GM21360 (cell line): ENCODE measurements around the gene SCARB1.

Experiments
- ATAC-seq: cut with Tn5 transposase; IDR thresholded peaks from one replicate; pipeline ENCODE4 v1.9.1; 2021; ENCODE audit warnings: mild to moderate bottlenecking, moderate library complexity; ENCODE audit not compliant: unreplicated experiment

Gene SCARB1

DNA sequence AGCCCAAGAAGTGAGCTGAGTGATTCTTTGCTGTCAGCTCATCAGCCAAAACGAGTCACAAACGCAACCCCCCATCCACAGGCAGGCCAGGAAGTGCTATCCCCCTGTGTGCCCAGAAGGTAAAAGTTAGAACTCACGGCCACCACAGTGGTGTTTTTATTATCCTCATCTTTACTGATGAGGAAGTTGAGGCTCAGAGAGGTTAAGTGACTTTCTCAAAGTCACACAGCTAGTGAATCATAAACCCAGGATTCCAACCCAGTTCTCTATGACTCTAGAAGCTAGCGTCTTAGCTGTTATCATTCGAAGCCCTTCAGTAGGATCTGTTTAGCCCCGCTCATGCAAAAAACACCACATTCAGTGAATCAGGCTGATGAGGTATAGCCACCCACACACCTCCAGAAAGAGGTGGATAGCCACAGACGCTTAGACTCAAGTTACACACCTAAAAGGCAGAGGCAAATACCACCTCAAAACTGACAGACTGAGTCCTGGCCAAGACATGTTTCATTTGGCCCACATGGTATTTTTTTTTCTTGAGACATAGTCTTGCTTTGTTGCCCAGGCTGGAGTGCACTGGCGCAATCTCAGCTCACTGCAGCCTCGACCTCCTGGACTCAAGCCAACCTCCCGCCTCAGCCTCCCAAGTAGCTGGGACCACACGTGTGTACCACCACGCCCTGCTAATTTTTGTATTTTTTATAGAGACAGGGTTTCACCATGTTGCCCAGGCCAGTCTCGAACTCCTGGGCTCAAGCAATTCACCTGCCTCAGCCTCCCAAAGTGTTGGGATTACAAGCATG, 100.7 kb downstream of the SCARB1 start:
- no peak for ATAC-seq

DNA sequence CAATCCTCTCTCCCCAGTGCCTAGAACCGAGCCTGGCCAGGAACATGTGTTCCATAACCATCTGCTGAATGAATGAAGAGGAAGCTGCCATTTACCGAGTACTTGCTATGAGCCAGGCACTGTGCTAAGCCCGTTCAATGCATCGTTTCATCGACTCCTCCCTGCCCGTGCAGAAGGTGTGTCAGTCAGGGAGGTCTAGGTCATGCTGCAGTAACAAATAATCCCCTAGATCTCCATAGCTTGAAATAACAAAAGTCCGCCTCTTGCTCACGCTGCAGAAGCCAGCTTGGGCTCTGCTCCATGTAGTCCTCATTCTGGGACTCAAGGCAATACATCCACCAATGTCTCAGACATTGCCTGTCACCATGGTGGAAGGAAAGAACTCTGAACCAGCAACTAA, 101.3 kb downstream of the SCARB1 start:
- no peak for ATAC-seq

DNA sequence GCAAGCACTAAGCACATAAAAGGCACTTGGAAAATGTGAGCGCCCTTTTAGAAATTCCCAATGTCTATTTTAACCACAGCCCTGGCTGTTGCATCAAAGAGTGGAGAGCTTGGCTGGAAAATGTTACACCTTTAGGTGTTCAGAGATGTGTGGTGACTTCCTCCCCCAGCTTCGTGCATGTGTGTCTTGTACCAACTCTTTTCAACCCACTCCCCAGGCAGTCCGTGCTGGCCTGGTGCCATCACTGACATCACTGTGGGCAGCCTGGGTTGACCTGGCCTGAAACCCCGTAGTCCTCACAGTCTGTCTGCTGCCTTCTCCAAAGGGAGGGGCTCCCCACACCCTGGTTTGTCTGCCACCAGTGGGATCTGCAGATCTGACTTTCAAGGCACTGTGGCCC, 101.8 kb downstream of the SCARB1 start:
- ATAC-seq = no peak

- ATAC-seq = no peak
These were observed 102.6 kb downstream of the SCARB1 start for GRCh38 chr12:124761056-124761455.

DNA sequence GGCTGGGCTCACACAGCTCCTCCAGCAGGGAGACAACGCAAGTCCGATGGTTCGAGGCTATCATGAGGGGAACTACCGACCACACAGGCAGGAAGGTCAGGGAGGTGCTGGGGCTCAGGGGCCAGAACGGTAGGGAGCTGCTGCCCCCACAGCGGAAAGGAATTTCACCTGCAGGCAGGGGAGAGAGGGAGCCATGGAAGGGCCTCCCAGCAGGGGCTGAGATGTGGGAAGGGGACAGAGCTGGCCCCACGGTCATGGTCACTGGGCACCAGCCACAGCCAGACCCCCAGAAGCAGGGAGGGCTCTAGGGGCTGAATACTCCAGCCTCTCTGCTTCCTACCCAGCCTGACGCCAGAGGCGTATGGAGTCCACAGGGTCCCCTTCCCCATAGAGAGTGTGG, 103.1 kb downstream of the SCARB1 start:
- ATAC-seq = no peak

GRCh38 chr12:124759841-124760503, 103.7 kb downstream of the SCARB1 start:
- ATAC-seq = no peak

- ATAC-seq = no peak
These were observed 105.1 kb downstream of the SCARB1 start for GRCh38 chr12:124758266-124759220.

DNA sequence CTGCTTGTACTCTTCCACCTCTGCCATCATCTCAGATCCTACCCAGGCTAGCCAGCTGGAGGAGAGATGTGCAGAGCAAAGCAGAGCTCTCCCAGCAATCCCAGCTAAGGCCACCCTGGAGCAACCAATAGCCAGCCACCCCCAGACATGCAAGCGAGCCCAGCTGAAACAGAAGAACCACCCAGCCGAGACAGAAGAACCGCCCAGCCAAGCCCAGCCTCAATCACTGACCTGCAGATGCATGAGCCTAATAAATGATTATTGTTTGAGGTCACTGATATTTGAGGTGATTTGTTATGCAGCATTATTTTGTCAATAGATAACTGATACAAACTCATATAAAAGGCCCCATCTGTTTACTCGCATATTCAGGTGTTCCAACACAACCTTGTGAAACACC, 106.3 kb downstream of the SCARB1 start:
- no peak for ATAC-seq

- no peak for ATAC-seq
These were observed 106.9 kb downstream of the SCARB1 start for GRCh38 chr12:124756760-124757159.

DNA sequence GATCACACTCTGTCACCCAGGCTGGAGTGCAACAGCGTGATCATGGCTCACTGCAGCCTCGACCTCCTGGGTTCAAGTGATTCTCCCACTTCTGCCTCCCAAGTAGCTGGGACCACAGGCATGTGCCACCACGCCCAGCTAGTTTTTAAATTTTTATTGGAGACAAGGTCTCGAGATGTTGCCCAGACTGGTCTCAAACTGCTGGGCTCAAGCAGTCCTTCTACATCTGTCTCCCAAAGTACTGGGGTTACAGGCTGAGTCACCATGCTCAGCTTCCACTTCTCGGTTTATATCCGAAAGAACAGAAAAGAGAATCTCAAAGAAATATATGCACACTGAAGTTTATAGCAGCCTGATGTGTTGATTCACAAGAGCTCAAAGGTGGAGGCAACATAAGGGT, 107.5 kb downstream of the SCARB1 start:
- ATAC-seq = no peak

GRCh38 chr12:124755801-124756148, 107.9 kb downstream of the SCARB1 start:
- ATAC-seq = no peak

DNA sequence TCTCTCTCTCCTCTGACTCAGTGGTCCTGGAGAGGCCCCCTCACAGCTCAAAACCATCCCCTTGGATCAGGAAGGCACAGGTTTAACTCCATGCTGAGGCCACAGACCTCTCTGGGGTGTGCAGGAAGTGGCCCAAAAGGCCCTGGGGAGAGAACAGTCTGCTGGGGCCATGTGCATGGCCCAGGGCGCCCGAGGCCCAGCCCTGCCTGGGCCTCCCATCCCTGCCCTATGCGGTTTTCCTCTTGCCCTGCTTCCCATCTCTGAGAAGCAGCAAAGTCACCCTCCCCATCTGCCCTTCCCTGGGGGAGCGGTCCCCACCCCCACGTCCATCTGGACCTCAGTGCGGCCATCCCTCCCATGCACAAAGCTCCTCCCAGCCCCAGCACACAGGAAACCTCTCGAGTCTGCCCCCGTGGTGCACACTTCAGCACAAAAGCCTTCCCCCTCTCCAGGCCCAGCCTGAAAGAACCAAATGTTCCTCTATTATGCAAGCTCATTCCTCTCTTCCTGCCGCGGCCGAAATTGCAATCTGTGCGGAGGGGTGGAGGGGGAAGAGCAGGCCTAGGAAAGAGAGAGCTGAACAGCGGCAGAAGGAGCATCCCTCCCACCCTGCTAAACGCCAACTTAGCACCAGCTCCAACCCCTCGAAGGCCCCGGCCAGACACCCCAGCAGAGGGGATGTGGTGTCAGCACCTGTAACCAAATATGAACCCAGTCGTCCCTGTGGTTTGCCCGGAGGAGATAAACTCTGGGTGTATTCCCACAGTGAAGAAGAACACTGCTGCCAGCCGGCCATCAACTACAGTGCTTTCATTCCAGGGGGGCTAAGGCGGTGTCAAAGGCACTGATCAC, 108.5 kb downstream of the SCARB1 start:
- ATAC-seq = no peak

DNA sequence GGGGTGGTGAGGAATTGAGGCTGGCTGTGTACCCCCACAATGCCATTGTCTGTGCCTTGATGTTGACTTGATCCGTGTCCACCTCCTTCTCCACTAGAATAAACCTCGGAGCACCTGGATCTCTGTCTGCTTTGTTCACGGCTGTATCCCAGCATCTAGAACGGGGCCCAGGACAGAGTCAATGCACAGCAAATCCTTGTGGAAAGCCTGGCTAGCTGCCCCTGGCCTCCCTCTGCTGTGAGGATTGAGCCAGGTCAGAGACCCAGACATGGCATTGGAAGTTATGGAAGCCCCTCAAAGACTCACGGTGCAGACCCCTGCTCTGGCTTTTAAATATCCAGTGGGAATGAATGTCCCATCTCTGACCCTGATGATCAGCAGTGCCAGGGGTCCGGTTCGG, 109.2 kb downstream of the SCARB1 start:
- ATAC-seq = no peak

DNA sequence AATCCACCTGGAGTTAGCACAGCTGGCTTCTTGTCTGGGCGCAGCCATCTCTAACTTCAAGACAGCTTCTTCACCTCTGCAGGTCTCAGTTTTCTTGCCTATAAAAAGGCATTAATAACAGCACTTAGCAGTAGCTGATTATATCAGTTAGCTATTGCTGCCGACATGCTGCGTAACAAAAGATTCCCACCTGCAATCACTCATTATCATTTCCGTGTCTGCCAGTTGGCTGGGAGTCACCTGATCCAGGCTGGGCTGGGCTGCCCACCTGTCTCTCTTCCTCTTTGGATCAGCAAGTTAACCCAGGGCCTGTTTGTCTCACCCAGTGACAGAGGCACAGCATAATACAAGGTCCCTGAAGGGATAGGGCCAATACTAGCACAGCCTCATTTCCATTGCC, 109.7 kb downstream of the SCARB1 start:
- ATAC-seq = no peak

GRCh38 chr12:124753228-124753591, 110.5 kb downstream of the SCARB1 start:
- ATAC-seq = no peak

- no peak for ATAC-seq
These were observed 111.0 kb downstream of the SCARB1 start for GRCh38 chr12:124752437-124753227.

- no peak for ATAC-seq
These were observed 111.9 kb downstream of the SCARB1 start for GRCh38 chr12:124751654-124752355.

DNA sequence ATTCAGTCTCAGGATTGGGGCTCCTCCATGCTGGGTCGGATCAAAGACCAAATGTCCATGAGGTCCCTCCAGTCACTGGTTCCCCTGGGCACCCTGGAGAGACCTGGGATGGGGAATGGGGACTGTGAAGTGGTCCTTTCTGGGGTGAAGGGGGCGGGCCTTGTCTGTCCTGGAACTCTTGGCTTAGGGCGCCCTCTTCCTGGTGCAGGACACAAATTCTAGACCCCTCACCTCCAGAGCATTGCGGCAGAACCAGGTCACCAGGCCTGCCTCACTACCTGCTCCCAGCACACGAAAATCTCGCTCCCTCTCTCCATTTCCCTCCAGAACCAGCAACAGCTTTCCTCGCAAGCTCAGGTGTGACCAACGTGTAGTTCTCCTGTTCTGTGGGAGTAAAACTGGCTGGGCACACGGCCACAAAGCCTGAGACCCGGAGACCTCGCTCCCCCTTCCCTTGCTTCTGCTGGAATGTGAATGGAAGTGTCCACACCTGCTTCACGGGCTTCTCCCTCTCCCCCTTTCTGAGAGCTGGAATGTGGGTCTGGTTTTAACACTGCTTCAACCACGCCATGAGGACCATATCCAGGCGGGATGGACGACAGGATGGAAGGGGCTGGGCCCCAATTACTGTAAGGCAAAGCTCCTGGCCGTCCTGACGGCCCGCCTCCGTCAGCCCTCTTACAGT, 112.7 kb downstream of the SCARB1 start:
- ATAC-seq = no peak
